ENCODE data around the gene ICE2.

The ICE2 gene

GRCh38 chr15:60426870-60427508 lies 52.0 kb downstream of the ICE2 start:
- no peak overlapping the region for H3K27ac ChIP-seq
- no peaks in the 10 kb centered on the region for H3K9me3 ChIP-seq (ENCODE audit: severe bottlenecking)
- H3K4me3 ChIP-seq (ENCODE audit: low read depth, low read length), result no peak overlapping the region
- H3K36me3 ChIP-seq, result peaks cover 9% of the 10 kb centered on the region
- TF ChIP-seq CTCF (IDR thresholded peaks at IDR 0.05; ENCODE audit: low read depth, low read length), result no peak
- H3K27me3 ChIP-seq (ENCODE audit: insufficient read depth, low read depth, severe bottlenecking), result no peaks in the 10 kb centered on the region
- no peak for DNase-seq

DNA sequence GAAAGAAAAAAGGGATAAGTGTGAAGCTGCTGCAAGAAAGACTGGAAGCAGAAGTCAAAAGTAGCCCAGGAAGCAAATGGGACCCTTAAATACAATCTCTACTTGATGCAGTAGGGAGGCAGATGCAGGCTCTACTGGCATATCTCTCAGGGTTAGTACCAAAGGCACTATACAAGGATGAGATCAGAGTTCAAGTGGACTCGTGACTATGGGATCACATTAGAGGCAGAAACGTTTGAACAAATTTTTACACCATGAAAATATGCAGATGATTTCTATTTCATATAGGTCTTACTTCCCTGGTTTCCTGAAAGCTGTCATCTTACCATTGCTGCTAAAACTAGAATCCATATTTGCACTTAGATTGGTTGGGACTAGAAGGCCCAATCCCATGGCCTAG lies 53.5 kb downstream of the ICE2 start:
- no peak for TF ChIP-seq CTCF (IDR thresholded peaks at IDR 0.05; ENCODE audit: low read depth, low read length)
- Histone ChIP-seq H3K27ac (no peak overlapping the region), H3K4me3 (ENCODE audit: low read depth, low read length) (no peak overlapping the region), H3K36me3 (peaks cover 9% of the 10 kb centered on the region), H3K27me3 (ENCODE audit: insufficient read depth, low read depth, severe bottlenecking) (no peaks in the 10 kb centered on the region), H3K9me3 (ENCODE audit: severe bottlenecking) (no peaks in the 10 kb centered on the region)
- DNase-seq, result no peak

DNA sequence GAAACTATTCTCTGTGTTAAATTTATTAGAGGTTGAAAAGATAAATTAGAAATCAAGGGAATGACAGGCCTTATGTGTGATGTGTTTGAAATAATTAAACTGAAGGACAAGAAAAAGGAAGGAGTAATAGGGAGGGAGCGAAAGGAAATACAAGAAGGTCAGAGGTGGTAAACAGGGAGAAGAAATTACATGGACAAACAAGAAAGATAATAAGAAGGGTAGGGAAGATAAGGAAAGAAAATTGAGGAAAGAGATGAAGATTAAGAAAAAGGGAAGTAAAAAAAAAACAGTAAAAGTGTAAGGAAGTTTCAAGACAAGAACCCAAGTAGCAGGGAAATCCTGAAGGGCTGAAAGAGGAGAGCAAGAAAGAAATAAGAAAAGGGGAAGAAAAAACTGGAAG lies 54.9 kb downstream of the ICE2 start:
- no peak for DNase-seq
- Histone ChIP-seq H3K4me3 (ENCODE audit: low read depth, low read length) (no peak overlapping the region), H3K36me3 (peaks cover 4% of the 10 kb centered on the region), H3K9me3 (ENCODE audit: severe bottlenecking) (no peaks in the 10 kb centered on the region), H3K27me3 (ENCODE audit: insufficient read depth, low read depth, severe bottlenecking) (no peaks in the 10 kb centered on the region), H3K27ac (no peak overlapping the region)
- TF ChIP-seq CTCF (IDR thresholded peaks at IDR 0.05; ENCODE audit: low read depth, low read length), result no peak

GRCh38 chr15:60423537-60423936 lies 55.4 kb downstream of the ICE2 start:
- no peak for TF ChIP-seq CTCF (IDR thresholded peaks at IDR 0.05; ENCODE audit: low read depth, low read length)
- Histone ChIP-seq H3K27me3 (ENCODE audit: insufficient read depth, low read depth, severe bottlenecking) (no peaks in the 10 kb centered on the region), H3K4me3 (ENCODE audit: low read depth, low read length) (no peak overlapping the region), H3K36me3 (peaks cover 4% of the 10 kb centered on the region), H3K27ac (no peak overlapping the region), H3K9me3 (ENCODE audit: severe bottlenecking) (no peaks in the 10 kb centered on the region)
- DNase-seq, result no peak

DNA sequence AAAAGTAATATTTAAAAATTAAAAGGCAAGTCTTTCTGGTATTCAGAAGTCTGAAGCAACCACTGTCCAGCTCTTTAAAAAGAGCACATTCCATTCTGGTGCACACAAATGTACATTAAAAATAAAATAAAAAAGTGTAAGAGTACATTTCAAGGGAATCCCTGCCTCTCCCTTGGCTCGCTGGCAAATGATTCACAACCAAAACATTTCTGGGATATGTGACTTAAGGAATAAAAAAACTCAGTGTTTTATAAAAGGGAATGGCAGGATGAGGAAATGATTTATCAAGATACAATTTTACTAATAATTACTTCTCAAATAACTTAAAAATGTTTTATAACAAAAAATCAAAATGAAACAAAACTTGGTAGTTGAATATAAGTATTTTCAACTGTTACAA lies 57.4 kb downstream of the ICE2 start:
- no peaks in the 10 kb centered on the region for H3K27me3 ChIP-seq (ENCODE audit: insufficient read depth, low read depth, severe bottlenecking)
- no peak overlapping the region for H3K27ac ChIP-seq
- no peak for TF ChIP-seq CTCF (IDR thresholded peaks at IDR 0.05; ENCODE audit: low read depth, low read length)
- no peak for DNase-seq
- H3K4me3 ChIP-seq (ENCODE audit: low read depth, low read length), result no peak overlapping the region
- H3K36me3 ChIP-seq, result peaks cover 4% of the 10 kb centered on the region
- H3K9me3 ChIP-seq (ENCODE audit: severe bottlenecking), result no peaks in the 10 kb centered on the region

DNA sequence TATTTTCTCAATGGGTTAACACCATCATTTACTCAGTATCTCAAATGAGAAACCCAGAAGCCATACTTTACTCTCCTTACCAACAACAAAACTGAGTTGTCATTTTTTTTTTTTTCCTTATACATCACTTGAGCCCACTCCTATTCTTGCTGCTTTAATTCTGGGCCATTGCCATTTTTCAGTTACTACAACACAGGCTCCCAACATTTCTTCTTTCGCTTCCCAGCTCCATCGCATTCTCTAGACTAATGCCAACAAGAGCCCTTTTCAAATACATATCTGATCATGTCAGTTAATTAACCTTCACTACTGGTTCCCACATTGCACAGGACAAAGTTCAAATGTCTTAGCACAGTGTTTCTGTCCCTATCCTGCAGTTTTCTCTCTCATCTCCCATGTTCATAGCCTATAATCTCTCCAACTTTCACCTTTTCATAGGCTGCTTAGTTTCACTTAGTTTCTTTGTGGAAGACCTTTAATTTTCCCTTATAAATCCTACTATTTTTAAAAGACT lies 58.7 kb downstream of the ICE2 start:
- no peak for DNase-seq
- no peak overlapping the region for H3K4me3 ChIP-seq (ENCODE audit: low read depth, low read length)
- no peaks in the 10 kb centered on the region for H3K9me3 ChIP-seq (ENCODE audit: severe bottlenecking)
- no peaks in the 10 kb centered on the region for H3K27me3 ChIP-seq (ENCODE audit: insufficient read depth, low read depth, severe bottlenecking)
- TF ChIP-seq CTCF (IDR thresholded peaks at IDR 0.05; ENCODE audit: low read depth, low read length), result no peak
- H3K36me3 ChIP-seq, result peaks cover 4% of the 10 kb centered on the region
- no peak overlapping the region for H3K27ac ChIP-seq
